Stimulated activated CD4-positive, alpha-beta T cell treated with anti-CD3 and anti-CD28 coated beads, Interleukin-1b, Interleukin-23, amount 100 ng/mL, for 48 hours (primary cell): ENCODE data around the gene COL8A2.
A peak's percentile ranks its signal among the peaks of the same experiment; 100 is the strongest.

Experiments used
- DNase-seq: peaks from one replicate; pipeline ENCODE4 v3.0.0-alpha.2; 2020

Gene COL8A2

DNA sequence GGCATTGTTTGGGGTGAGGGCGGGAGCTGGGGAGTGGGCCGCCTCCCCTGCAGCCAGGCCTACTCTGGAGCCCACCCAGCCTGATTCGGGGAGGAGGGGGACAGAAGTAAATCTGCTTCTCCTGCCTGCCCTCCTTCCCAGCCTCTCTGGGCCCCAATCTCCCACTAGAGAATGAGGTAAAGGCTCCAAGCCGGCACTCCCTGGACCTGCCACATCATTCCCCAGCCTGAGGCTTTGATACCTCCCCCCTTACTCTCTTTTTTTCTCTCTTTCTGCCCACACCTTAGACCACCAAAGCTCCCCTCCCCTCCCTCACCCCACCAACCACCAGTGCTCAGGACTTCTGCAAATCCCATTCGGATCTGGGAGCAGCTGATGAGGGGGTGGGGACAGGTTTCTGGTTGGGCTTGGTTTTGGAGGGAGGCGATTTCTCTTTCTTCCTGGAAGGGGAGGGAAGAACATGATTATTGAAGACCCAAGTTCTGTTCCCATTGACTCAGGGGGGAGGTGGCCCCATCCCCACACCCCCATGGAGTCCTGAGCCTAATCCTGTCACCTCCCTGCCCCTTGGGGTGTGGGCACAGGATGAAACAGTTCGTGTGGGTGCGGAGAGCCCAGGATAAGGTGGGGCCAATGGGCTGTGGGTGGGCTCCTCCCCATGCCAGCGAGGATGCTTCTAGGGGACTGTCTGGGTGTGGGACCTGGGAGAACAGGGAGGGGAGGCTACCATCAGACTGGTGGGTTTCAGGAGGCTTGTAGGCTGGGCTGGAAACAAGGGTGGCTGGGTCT, 32.3 kb upstream of the COL8A2 start:
- DNase-seq = no peak

DNA sequence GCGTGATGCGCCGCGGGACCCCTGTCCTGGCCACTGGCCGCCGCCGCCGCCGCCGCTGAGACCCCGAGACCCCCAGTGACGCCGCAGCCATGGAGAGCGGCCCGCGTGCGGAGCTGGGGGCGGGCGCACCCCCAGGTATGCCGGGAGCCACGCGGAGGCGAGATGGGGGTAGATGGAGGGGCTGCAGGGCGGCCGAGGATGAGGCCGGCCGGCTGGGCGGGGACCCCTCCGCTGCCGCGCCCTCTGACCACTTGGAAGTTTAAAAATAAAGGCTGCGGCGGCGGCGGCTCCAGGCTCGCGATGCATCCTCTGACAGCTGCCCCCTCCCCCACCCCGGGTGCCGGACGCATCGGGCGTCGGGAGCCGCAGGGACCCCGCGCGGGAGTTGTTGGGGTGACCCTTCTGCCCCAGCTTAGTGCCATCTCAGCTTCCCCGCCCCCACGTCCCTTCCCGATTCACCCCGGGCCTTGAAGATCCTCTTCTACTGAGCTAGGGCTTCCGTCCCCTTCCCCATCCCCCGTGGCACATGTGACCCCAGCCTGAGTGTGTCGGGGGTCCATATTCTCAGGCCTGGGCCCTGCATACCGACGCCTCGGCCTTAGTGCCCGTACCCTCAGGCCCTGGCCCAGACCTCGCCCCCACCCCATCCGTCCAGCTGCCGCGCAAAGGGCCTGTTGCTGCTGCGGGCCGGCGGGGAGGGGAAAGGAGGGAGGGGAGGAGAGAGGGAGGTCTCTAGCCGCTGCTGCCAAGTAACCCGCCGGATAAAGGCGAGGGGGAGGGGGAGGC, 31.5 kb upstream of the COL8A2 start:
- peak; percentile 54 for DNase-seq

DNA sequence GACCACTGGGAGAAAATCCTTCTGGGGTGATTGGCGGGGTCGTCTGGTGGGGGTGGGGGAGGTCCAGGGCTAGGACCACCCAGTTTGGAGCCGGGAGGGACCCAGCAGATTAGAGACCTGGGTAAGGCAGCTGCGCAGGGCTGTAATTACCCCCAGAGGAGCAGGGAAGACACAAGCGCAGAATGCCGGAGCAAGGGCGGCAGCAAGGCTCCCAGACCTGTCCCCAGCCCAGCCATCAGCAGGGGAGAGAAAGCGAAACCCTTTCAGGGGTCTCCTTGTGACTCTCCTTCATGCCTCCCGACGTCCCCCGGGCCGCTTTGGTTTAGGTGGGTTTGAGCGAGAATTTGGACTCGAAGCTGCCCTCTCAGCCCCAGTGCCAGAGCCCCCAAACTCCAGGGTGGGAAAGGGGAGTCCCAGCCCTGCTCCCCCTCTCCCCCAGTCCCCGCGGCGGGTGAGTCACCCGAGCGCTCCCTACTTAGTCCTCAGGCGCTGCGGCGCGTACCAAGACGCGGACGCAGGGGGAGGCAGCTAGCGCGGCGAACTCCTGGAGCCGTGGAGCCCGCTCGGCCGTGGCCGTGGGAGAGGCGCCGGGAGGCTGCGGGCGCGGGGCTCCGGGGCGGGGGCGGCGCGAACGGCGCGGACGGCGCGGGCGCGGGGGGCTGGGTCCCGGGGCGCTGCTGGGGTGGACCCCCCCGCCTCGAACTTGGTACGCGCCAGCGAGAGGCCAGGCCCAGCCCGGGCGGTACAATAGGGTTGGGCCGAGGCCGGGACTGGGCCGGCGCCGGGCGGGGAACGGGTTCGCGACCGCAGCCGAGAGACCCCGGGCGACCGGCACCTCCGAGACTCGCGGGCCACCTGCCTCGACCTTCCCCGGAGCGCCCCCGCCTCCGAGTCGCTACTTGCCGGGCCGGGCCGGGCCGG, 30.6 kb upstream of the COL8A2 start, which contains the start of gene MAP7D1:
TSS of gene MAP7D1 (plus strand) at position 753 of the 921 bp plus-strand sequence. CDS start 258 bp downstream, outside the sequence.
- peak; percentile 83 for DNase-seq

DNA sequence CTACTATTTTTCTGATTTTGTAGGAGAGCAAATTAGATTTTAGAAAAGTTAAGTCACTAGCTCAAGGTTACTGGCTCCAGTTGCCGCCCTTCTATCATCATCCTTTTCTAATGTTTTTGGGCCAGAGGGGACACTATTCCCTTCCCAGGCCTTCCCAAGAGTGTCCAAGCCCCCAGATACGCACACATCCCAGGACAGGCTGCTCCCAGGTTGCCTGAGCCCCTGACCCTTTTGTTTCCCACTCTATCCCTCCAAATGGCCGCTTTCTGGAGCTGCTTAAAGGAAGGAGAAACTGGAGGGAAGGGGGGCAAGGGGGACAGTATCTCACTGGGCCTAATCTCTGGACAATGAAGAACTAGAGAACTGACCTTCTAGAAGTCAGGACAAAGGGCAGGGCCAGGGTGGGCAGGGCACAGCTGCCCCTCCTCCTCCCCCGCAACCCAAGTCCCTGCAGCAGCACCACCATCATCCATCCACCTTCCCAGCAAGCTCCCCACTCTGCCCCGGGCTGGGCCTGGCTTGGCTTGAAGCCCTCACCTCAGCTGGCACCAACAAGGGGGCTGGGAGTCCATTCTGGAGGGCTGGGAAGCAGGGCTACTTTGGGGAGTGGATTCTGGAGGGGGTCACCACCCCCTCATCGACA, 29.9 kb upstream of the COL8A2 start:
- DNase-seq = no peak

DNA sequence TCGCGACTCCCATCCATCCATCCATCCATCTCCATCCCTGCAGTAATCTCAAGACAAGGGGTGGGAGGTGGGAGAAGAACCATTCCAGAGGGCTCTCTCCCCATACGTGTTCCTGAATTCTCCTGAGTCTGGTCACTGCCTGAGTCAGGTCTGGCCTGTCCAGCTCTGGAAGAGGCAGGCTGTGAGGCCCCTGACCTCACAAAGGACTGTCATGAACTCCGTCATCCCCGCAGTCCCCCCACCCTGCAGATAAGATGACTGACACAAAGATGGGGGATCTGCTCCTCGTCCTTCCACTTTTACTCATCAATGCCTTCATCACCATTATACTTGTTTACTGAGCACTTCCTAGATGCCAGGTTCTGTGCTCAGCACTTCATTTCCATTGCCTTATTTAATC, 29.3 kb upstream of the COL8A2 start:
- no peak for DNase-seq

DNA sequence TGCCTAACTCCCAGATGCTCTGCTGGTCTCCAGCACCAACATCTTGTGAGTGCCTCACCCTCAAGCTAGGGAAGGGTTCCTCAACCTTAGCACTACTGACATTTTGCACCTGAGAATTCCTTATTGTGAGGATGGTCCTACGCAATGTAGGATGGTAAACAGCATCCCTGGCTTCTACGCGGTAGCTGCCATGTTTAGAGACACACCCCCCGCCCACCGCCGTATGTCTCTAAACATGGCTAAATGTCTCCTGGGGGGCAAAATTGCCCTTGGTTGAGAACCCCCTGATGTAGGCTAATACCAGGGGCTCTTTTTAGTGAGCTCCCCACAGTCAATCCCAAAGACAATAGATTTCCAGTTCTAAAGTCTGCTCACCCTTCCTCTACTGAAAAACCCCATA, 28.5 kb upstream of the COL8A2 start:
- no peak for DNase-seq

DNA sequence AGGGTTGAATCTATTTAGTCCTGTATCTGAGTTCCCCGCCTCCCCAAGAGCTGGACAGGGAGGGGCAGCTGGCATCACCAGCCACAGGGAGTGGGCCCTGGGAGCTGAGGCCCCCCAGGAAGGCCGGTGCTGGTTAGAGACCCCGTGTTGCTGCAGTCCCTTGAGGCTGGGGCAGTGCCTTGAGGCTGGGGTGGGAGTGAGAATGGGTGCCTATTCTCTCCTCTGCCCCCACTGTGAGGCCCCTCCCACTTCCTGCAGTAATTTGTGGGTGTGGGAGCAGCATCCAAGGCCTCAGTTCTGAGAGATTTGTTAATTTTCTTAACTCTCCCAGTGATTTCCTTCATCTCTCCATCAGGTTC, 26.8 kb upstream of the COL8A2 start:
- no peak for DNase-seq

DNA sequence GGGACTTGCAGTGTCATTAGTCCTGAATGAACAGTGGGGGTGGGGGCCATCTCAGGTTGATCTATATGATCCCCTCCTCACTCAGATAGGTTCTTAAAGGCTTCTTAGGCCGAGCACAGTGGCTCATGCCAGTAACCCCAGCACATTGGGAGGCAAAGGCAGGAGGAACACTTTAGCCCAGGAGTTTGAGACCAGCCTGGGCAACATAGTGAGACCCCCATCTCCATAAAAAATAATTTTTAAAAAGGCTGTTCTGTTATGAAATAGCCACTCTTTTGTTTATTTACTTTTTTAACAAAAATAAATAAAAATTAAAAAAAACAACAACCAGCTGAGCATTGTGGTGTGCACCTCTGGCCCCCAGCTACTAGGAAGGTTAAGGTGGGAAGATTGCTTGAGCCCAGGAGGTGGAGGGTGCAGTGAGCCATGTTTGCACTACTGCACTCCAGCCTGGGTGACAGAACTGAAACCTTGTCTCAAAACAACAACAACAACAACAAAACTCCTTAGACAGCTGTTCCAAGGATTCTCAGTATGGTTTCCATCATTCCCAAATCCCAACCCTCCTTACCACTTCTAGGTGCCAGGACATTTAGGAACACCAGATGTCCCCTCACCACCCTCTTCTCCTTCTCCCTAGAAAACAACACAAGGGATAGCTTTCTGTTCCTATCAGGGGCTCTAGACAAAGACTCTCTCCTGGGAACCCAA, 26.3 kb upstream of the COL8A2 start:
- no peak for DNase-seq

DNA sequence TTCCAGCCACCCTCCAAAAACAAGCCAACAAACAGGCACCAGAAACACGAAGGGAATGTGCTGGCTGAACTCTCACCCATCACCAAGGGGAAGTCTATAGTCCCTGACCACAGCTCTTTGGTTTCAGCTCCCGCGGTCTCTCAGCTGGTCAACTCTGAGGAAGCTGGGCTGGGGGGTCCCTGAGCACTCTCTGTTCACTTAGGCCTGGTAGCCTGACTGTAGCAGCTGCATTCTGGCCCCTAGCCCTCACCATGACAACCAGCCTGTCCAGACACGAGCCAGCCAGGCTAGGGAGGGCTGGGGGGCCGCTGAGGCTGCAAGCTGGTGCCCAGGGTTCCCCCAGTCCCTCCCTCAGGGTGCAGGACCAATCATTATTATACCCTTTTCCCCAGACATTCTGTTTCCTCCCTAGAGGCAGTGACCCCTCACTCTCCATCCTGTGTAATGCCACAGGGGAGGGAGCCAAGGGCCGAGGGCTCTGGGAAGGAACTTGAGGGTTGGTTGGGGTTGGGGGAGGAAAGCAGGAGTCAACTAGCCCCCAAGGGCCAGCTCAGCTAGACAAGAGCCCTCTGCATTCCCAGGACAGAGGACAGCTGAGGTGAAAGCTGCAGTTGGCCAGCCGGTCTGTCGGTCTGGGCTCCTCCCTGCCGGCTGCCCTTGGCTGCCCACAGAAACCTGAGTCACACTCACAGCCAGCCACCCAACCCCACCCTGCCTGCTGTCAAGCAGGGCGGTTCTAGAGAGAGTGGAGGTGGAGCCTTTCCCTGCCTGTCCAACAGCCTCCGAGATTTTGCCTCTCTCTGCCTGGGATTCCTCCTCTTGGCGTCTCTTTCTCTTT, 25.5 kb upstream of the COL8A2 start:
- peak; percentile 80 for DNase-seq

DNA sequence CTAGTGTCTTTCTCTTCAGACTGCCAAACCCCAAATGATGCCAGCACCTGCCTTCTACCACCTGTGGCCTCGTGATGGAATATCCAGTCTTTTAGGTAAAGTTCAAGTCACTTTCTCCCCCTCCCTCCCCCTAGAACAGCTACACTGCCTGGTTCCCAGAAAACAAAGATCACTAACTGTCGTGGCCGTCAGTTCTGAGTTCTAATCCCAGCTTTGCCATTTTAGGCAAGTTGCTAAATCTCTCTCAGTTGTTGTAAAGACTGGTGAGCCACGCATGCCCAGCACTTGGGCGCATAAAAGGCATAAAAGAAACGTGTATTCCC, 24.9 kb upstream of the COL8A2 start:
- no peak for DNase-seq

DNA sequence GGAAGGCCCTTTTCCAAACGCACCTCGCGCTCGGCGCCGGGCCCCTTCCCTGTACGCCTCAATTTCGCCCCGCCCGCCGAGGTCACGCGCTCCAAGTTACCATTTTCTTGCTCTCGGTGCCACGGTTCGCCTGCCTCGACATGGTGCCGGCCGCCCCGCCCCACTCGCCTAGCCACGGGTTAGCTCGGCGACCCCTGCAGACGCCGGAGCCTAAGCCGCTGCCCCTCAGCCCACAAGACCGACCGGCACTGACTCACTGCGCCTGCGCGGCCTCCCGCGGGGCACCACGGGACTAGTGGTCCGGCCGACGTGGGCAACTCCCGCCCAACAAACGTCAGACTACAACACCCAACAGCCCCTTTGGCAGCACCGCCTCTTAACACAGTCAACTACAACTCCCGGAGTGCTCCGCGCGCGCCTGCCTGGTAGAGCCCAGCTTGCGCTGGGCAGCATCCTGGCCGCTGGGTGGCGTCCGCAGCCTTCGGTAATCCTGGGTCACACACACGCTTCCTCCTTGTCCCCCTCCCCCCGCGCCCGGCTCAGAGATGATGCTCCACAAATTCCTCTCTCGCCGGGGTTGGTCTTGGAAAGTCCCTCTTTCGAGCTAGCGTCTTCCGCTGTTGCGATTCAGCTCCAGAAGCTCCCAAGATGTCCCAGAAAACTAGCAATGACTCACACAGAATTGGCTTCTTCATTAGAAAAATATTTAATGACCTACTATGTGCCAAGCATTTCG, 24.4 kb upstream of the COL8A2 start, which contains the start of gene TRAPPC3:
TSS of gene TRAPPC3 (minus strand) at position 250 of the 736 bp plus-strand sequence. CDS start at position 142, 108 bp downstream.
- peak; percentile 100 for DNase-seq

DNA sequence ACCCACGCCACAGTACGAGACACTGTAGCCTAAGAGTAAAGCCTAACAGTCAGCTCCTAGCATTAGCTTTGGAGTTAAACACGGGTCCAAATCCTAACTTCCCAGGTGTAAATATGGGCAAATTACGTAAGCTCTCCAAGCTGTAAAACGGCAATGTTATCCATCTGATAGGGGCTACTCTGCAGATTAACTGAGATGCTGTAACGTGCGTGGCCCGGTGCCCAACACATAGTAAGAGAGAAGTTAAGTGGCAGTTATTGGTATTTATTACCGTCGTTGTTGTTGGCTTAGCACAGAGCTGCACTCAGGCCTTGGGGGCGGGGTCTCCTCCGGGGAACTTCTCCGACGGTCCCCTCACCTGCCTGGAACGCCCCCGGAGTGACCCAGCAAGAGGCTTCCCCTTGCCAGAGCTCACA, 23.8 kb upstream of the COL8A2 start:
- DNase-seq = no peak

DNA sequence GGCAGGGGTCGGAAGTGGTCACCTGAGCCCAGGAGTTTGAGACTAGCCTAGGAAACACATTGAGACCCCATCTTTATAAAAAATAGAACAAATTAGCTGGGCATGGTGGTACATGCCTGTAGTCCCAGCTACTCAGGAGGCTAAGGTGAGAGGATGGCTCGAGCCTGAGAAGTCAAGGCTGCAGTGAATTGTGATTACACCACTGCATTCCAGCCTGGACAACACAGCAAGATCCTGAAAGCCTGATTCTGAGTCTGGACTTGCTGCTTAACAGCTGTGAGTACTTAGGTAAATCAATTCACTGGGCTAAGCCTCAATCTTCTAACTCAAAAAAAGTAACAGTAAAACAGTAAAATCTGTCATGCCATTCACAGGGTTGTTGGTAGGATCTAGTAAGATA, 19.4 kb upstream of the COL8A2 start:
- DNase-seq = no peak

DNA sequence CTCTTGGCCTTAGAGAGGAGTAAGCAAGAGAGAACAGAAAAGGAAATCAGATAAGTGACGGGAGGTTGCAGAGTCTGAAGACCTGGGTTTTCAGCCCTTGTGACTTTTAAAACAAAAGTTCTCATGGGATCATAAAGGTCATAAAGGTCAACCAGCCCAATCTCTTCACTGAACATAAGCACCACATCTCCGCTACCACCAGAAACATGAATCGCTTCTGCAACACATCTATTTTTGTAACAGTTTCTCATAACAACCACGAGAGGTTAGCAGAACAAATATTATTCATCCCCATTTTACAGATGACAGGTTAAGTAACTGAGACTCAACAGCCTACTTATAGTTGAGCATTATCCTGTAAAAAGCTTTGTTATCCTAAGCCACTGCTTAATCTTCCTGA, 18.4 kb upstream of the COL8A2 start:
- no peak for DNase-seq

DNA sequence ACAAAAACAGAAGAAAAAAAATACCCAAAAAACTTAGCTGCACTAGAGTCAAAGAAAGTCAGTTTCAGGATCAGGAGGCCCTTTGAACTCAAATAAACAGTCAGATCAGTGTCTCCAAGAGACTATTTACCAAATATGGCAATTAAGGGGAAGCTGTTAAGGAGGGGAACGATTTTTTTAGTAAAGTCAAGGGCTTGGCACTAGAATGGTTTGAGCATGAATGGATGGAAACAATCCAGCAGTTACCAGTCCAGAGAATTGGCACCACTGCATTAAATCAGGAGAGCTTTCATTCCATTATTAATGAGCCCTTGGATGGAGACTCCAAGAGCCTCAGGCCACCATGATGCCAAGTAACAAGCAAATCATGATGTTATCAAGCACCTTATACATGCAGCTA, 17.1 kb upstream of the COL8A2 start:
- DNase-seq = no peak

DNA sequence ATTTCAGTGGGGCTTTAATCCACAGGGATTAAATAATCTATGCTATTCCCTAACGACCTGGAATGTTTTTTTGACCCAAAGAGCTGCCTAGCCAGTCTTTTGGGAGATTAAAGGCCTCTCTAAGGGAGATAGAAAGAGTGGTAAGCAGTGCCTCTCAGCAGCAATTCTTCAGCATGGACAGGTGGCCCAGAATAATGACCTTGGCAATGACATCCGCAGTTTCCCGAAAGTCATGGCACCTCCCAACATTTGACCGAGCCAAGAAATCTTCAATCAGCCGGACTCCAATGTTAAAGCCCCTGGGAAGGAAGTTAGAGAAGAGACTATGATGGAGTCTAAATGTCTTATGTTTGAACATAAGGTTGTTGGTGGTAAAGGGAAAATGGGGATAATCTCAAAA, 14.5 kb upstream of the COL8A2 start:
- DNase-seq = no peak

DNA sequence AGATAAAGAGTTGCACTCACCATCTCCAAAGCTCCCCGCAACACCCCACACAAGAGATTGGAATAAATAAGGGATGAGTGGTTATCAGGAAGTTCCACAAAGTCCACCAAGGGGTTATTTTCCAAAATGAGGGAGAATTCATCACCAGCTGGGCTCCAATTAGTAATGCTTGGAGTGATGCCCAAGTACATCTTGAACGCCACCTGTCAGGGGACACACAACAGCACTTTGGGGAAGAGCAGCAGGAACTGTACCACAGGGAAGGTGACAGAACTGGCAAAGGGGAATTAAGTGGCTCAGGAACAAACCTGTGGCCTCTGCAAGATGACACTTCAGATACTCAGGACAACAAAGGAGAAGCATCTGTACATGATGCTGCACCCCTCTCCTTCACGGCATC, 12.8 kb upstream of the COL8A2 start:
- DNase-seq = no peak

DNA sequence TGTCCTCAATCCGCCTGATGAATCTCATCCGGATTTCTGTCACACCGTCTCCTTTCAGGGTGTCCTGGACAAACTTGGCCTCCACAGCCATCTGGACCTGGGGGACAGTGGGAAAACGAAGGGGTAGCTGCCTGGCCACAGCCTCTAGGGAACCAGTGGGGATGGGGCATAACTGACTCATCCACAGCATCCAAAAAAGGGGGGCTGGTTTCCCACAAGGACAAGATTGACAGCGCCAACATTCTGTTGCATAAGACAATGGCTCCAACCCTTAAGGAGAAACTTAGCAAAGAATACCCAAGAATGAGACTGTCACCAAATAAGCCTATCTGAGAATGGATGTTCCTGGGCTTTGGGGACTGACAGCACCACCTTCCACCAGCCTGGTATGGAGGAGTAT, 12.2 kb upstream of the COL8A2 start:
- no peak for DNase-seq

DNA sequence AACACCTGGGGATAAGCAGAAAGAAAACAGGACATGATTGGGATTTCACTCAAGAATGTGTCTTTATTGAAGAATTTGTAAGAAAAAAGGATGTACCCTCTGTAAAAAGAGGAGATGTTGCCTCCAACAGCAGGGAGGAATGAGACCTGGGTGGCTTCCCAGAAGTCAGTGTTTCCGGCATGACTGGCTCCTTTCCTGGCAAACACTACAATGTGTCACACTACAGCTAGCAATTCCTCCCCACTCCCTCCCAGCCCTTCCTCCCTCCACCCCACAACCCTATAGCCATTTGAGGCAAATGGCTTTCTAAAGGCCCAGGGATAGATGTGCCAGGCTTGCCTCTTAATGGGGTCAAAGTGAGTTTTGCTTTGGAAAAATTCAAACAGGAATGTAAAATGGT, 11.5 kb upstream of the COL8A2 start:
- no peak for DNase-seq

DNA sequence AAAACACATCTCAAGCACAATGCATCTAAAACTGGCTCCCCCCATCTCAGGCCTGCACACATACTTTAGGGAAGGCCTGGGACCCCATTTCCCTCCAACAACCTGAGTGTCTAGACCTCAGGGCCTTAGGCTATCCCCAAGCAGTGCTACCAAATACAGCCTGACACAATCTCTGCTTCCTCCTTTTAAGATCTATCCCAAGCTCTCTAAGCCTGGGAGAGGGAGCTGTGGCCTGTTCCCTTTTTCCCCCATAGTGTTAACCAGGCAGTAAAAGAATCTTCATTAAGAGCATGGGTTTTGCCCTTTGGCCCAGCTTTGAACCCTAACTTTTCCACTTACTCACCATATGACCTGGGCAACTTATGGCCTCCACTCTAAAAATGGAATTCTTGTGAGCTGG, 10.8 kb upstream of the COL8A2 start:
- no peak for DNase-seq

DNA sequence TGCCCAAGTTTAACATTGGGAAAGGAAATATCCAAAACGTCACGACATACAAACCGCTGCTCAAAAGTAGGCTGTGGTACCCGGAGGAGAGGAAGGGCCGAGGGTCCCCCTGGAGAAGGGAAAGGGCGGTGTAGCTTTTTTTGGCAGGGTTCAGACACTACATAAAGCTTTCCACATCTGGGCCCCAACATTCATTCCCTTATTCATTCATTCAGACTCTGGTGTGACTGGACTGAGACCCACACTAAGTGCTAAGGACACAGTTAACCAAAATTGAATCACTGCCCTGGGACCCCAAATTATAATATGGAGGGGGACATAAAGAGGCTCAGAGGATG, 10.3 kb upstream of the COL8A2 start:
- no peak for DNase-seq
